ENCODE data around the gene GBP4.

- TF ChIP-seq CTCF (IDR thresholded peaks at IDR 0.05) (no peak), POLR2A (IDR thresholded peaks at IDR 0.05) (no peak), POLR2AphosphoS5 (IDR thresholded peaks at IDR 0.05) (no peak), EP300 (IDR thresholded peaks at IDR 0.05; ENCODE audit: low read depth) (no peak)
Measured at GRCh38 chr1:89200663-89201062, 1.9 kb upstream of the GBP4 start.
